H1 (cell line): ENCODE measurements around the gene ATE1. TPM values are rescaled to one million over a fixed set of nuclear protein-coding genes. Genes with fewer than 3 reads are reported as not detected.

Experiments used
- CTCF ChIP-seq, 3 experiments: IDR thresholded peaks; 1 replicate in 2 of 3; 2 replicates in 1 of 3; pipeline versions ENCODE4 v1.5.1 to v1.6.1; 2011; ENCODE audit warnings: low read length in 3 of 3, mild to moderate bottlenecking in 3 of 3, inconsistent platforms in 2 of 3, low read depth in 1 of 3, moderate library complexity in 1 of 3; ENCODE audit not compliant: insufficient read depth in 1 of 3; ENCODE audit errors: control extremely low read depth in 1 of 3
- RXRA ChIP-seq: IDR thresholded peaks from 2 replicates; pipeline ENCODE4 v1.6.1; 2011; ENCODE audit warnings: low read depth, mild to moderate bottlenecking, low read length, moderate library complexity; ENCODE audit not compliant: insufficient read depth
- polyA plus RNA-seq, 7 experiments: library from polyadenylated mRNA; depleted of rRNA in 3 of 7; stranded (reverse) in 5 of 7; unstranded in 2 of 7; fragments of >200 nt in 5 of 7; fragments of 200-250 nt in 2 of 7; gene quantifications; 1 replicate in 5 of 7; 2 replicates in 1 of 7; 4 replicates in 1 of 7; pipeline versions ENCODE4 v1.2.1 to v1.2.3, GENCODE V29; 2011 to 2013; ENCODE audit warnings: missing spikeins in 2 of 7, mixed read lengths in 2 of 7
- total RNA-seq: library from RNA; stranded (reverse); fragmentation: NEBNext Ultra II Directional; extraction: Animal tissue kit (Norgen Biotek cat#: 25700); gene quantifications from 2 replicates; pipeline ENCODE4 v1.2.1, GENCODE V29; 2021

The ATE1 gene
- total and polyA plus RNA-seq, 2 of the 8 experiments (the other 6 are each of a cell fraction or from before 2014, with no cell fraction given), result 8.8 to 26.9 TPM

- no peak for TF ChIP-seq CTCF (IDR thresholded peaks at IDR 0.05; ENCODE audit: control extremely low read depth in 1 of 3, insufficient read depth in 1 of 3, low read depth in 1 of 3, low read length in 3 of 3)
- TF ChIP-seq RXRA, result no peak
- TF ChIP-seq, all 59 proteins: peak for 0
These were observed 96.1 kb downstream of the ATE1 start (continued) for GRCh38 chr10:121831777-121832176.
